Keratinocyte (primary cell): ENCODE measurements around the gene AKT1S1.

ENCODE experiments used
- CTCF ChIP-seq, 3 experiments: IDR thresholded peaks in 1 of 3; conservative IDR thresholded peaks in 1 of 3; optimal IDR thresholded peaks in 1 of 3; 2 replicates in 2 of 3; 3 replicates in 1 of 3; pipeline versions ENCODE3 to v1.5.1; 2011; ENCODE audit warnings: low read length in 3 of 3, mild to moderate bottlenecking in 3 of 3, moderate library complexity in 2 of 3, control low read depth in 1 of 3, inconsistent platforms in 1 of 3; ENCODE audit not compliant: insufficient read depth in 2 of 3; ENCODE audit errors: extremely low read depth in 1 of 3
- EZH2 ChIP-seq: IDR thresholded peaks from one replicate; pipeline ENCODE4 v1.6.1; 2012; ENCODE audit warnings: inconsistent platforms, mild to moderate bottlenecking, low read length, moderate library complexity

GRCh38 chr19:49870309-49870901 is 6.8 kb downstream of the AKT1S1 start:
- TF ChIP-seq CTCF (optimal IDR thresholded peaks at IDR 0.05 in 1 of 3, IDR thresholded peaks at IDR 0.05 in 1 of 3, conservative IDR thresholded peaks at IDR 0.05 in 1 of 3; ENCODE audit: extremely low read depth in 1 of 3, insufficient read depth in 2 of 3, low read length in 3 of 3) (no peak), EZH2 (no peak)
